GM23338 (cell line): ENCODE measurements around the gene CCR4. TPM values are rescaled to one million over a fixed set of nuclear protein-coding genes. Genes with fewer than 3 reads are reported as not detected.

Source experiments
- ATAC-seq: fragments of 200-7000 bp; cut with Tn5 transposase; 3 replicates; pipeline ENCODE4 v1.9.1; 2020
- DNase-seq: peaks from one replicate; pipeline ENCODE4 v3.0.0-alpha.2; 2015; ENCODE audit warnings: low spot score
- H2AFZ ChIP-seq: fragments of 200-600 bp; sonication (generic); 2 replicates; pipeline ENCODE4 v1.8.0; 2016; ENCODE audit warnings: antibody characterized with exemption, mild to moderate bottlenecking, moderate library complexity
- H3F3A ChIP-seq: fragments of 200-600 bp; sonication (generic); replicated peaks from 2 replicates; pipeline ENCODE4 v1.8.0; 2017; ENCODE audit warnings: antibody characterized with exemption, mixed run types, low read depth
- H3K27ac ChIP-seq: fragments of 200-600 bp; sonication (generic); 2 replicates; pipeline ENCODE4 v1.6.1; 2016; ENCODE audit warnings: low read depth
- H3K27me3 ChIP-seq: fragments of 200-600 bp; sonication (generic); 2 replicates; pipeline ENCODE4 v1.8.0; 2016; ENCODE audit warnings: mild to moderate bottlenecking, mixed run types, moderate library complexity; ENCODE audit not compliant: insufficient read depth
- H3K36me3 ChIP-seq: fragments of 200-600 bp; sonication (generic); 2 replicates; pipeline ENCODE4 v1.8.0; 2016; ENCODE audit warnings: mild to moderate bottlenecking; ENCODE audit not compliant: insufficient read depth
- H3K4me1 ChIP-seq: fragments of 200-600 bp; sonication (generic); 2 replicates; pipeline ENCODE4 v1.8.0; 2016; ENCODE audit warnings: mild to moderate bottlenecking, moderate library complexity; ENCODE audit not compliant: insufficient read depth
- H3K4me2 ChIP-seq: fragments of 200-600 bp; sonication (generic); 2 replicates; pipeline ENCODE4 v1.7.1; 2017; ENCODE audit warnings: mixed run types
- H3K4me3 ChIP-seq: fragments of 200-600 bp; sonication (generic); 2 replicates; pipeline ENCODE4 v1.6.1; 2016; ENCODE audit warnings: mixed run types
- H3K79me2 ChIP-seq: fragments of 200-600 bp; sonication (generic); replicated peaks from 2 replicates; pipeline ENCODE4 v1.8.0; 2017; ENCODE audit warnings: mild to moderate bottlenecking; ENCODE audit not compliant: insufficient read depth
- H3K9me2 ChIP-seq: fragments of 200-600 bp; sonication (generic); 2 replicates; pipeline ENCODE4 v1.8.0; 2017; ENCODE audit not compliant: insufficient read depth
- H4K20me1 ChIP-seq: fragments of 200-600 bp; sonication (generic); replicated peaks from 2 replicates; pipeline ENCODE4 v1.8.0; 2017; ENCODE audit warnings: mild to moderate bottlenecking; ENCODE audit not compliant: insufficient read depth
- H3K27ac Mint-ChIP-seq: 2 replicates; pipeline ENCODE4 v1.8.0; 2020; ENCODE audit warnings: inconsistent platforms, mild to moderate bottlenecking, moderate library complexity, mixed read lengths
- H3K27me3 Mint-ChIP-seq: 3 replicates; pipeline ENCODE4 v1.8.0; 2022; ENCODE audit warnings: low read depth, mild to moderate bottlenecking, moderate library complexity, mixed read lengths, inconsistent platforms; ENCODE audit not compliant: insufficient read depth, poor library complexity
- H3K36me3 Mint-ChIP-seq: 3 replicates; pipeline ENCODE4 v1.8.0; 2021; ENCODE audit warnings: low read depth, mild to moderate bottlenecking, inconsistent platforms, moderate library complexity, mixed read lengths
- H3K4me1 Mint-ChIP-seq: 3 replicates; pipeline ENCODE4 v1.8.0; 2020; ENCODE audit warnings: mild to moderate bottlenecking, inconsistent platforms, mixed read lengths
- H3K4me3 Mint-ChIP-seq: 3 replicates; pipeline ENCODE4 v1.8.0; 2021; ENCODE audit warnings: moderate library complexity, mild to moderate bottlenecking, inconsistent platforms, mixed read lengths
- H3K9me3 Mint-ChIP-seq: 3 replicates; pipeline ENCODE4 v1.8.0; 2020; ENCODE audit warnings: moderate library complexity, mild to moderate bottlenecking, inconsistent platforms, mixed read lengths
- CTCF ChIP-seq, 2 experiments: fragments of 200-600 bp in 1 of 2; sonication (generic) in 1 of 2; conservative IDR thresholded peaks; 2 replicates each; pipeline versions ENCODE4 v1.5.1 to v1.6.1; 2016 to 2017; ENCODE audit warnings: antibody characterized with exemption in 2 of 2, low read depth in 2 of 2, mild to moderate bottlenecking in 2 of 2, moderate library complexity in 1 of 2
- EZH2 ChIP-seq: fragments of 200-600 bp; sonication (generic); IDR thresholded peaks from one replicate; pipeline ENCODE4 v1.8.0; 2017; ENCODE audit warnings: antibody characterized with exemption, mild to moderate bottlenecking, low read depth; ENCODE audit not compliant: unreplicated experiment
- EZH2phosphoT487 ChIP-seq: fragments of 200-600 bp; sonication (generic); IDR thresholded peaks from one replicate; pipeline ENCODE4 v1.8.1; 2018; ENCODE audit warnings: antibody characterized with exemption; ENCODE audit not compliant: unreplicated experiment
- JUNB ChIP-seq: IDR thresholded peaks from one replicate; pipeline ENCODE4 v1.6.1; 2016; ENCODE audit warnings: antibody characterized with exemption; ENCODE audit not compliant: unreplicated experiment
- NANOG ChIP-seq: IDR thresholded peaks from 2 replicates; pipeline ENCODE4 v1.6.1; 2016; ENCODE audit warnings: antibody characterized with exemption, borderline replicate concordance
- POLR2AphosphoS5 ChIP-seq: IDR thresholded peaks from 2 replicates; pipeline ENCODE4 v1.6.1; 2016; ENCODE audit warnings: antibody characterized with exemption, low read depth
- STAT1 ChIP-seq: IDR thresholded peaks from one replicate; pipeline ENCODE4 v1.6.1; 2016; ENCODE audit warnings: antibody characterized with exemption; ENCODE audit not compliant: unreplicated experiment
- ZNF114 ChIP-seq: fragments of 250-450 bp; sonication (Bioruptor Pico); IDR thresholded peaks from 2 replicates; pipeline ENCODE4 v1.5.0; 2020; ENCODE audit warnings: mild to moderate bottlenecking, moderate library complexity
- ZNF331 ChIP-seq: fragments of 250-450 bp; sonication (Bioruptor Pico); IDR thresholded peaks from 2 replicates; pipeline ENCODE4 v1.5.0; 2020; ENCODE audit warnings: low read depth, mild to moderate bottlenecking, moderate library complexity
- ZNF462 ChIP-seq: fragments of 250-450 bp; sonication (Bioruptor Pico); IDR thresholded peaks from 2 replicates; pipeline ENCODE4 v1.5.0; 2020; ENCODE audit warnings: mild to moderate bottlenecking, moderate library complexity
- polyA plus RNA-seq: library from polyadenylated mRNA; unstranded; fragments of >200 nt; fragmentation: Nextera tagmentation; extraction: Ambion mirVana; gene quantifications from 2 replicates; pipeline ENCODE4 v1.2.1, GENCODE V29; 2016
- total RNA-seq: library from RNA; depleted of rRNA; stranded (reverse); fragments of >200 nt; shearing (Covaris generic); gene quantifications from 2 replicates; pipeline ENCODE4 v1.2.3, GENCODE V29; 2014

CCR4 gene
- total and polyA plus RNA-seq, 2 experiments from 2014 or later, result 0.10 to 0.35 TPM

- no peak for TF ChIP-seq ZNF462
- no peak for TF ChIP-seq STAT1
- no peak for TF ChIP-seq NANOG
- TF ChIP-seq ZNF331 (CRISPR knock-in tag), result no peak
- no peak for TF ChIP-seq CTCF (conservative IDR thresholded peaks at IDR 0.05; ENCODE audit: low read depth in 2 of 2)
- TF ChIP-seq EZH2phosphoT487, result no peak
- TF ChIP-seq EZH2, result no peak
- no peak for TF ChIP-seq ZNF114
- TF ChIP-seq JUNB, result no peak
- TF ChIP-seq POLR2AphosphoS5, result no peak
- H3K27ac Mint-ChIP-seq, result peak overlapping the region; percentile 49; the same call in 1 of the 2 replicates
- peak; percentile 19 for DNase-seq
These were observed 45.3 kb downstream of the CCR4 start for GRCh38 chr3:32996755-32997091.

More at GRCh38 chr3:32996755-32997091, 45.3 kb downstream of the CCR4 start:
- Histone ChIP-seq H3F3A (no peaks in the 10 kb centered on the region), H3K9me2 (no peaks in the 10 kb centered on the region), H4K20me1 (no peaks in the 10 kb centered on the region), H3K4me1 (no peaks in the 10 kb centered on the region), H3K27ac (no peak overlapping the region), H3K27me3 (no peaks in the 10 kb centered on the region), H2AFZ (no peak overlapping the region), H3K36me3 (no peaks in the 10 kb centered on the region), H3K79me2 (no peaks in the 10 kb centered on the region), H3K4me3 (no peak overlapping the region), H3K4me2 (no peak overlapping the region)
- no peaks in the 10 kb centered on the region for H3K9me3 Mint-ChIP-seq
- peaks cover 4% of the 10 kb centered on the region; the same call in 2 of the 3 replicates for H3K36me3 Mint-ChIP-seq
- peaks cover 2% of the 10 kb centered on the region for H3K27me3 Mint-ChIP-seq
- H3K4me1 Mint-ChIP-seq, result peaks cover 5% of the 10 kb centered on the region
- no peak overlapping the region for H3K4me3 Mint-ChIP-seq
- ATAC-seq, result peak; percentile 44
